NCI-H1105 treated with DMSO at 0.1 percent for 48 hours (cell line): ENCODE measurements around the gene TF.

ENCODE experiments used
- DNase-seq: peaks from one replicate; lab custom pipeline; 2025; lab: John Stamatoyannopoulos, UW

The TF gene

DNA sequence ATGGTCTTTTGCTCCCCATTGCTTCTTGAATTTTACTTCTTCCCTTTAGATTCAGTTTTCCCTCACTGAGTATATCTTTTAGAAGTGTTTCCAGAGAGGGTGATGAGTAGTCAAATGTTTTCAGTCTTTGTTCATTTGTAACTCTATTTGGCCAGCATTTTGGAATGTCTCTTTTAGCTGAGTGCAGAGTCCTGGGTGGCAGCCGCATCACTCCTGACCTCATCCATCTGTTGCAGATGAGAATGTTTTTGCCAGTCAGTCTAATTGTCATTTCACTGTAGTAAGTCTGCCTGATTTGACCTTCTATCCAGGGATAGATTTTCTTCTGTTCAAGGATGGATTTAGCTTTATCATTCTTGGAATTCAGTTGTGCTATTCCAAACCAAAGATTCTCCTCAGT lies 66.7 kb downstream of the TF start:
- no peak for DNase-seq

DNA sequence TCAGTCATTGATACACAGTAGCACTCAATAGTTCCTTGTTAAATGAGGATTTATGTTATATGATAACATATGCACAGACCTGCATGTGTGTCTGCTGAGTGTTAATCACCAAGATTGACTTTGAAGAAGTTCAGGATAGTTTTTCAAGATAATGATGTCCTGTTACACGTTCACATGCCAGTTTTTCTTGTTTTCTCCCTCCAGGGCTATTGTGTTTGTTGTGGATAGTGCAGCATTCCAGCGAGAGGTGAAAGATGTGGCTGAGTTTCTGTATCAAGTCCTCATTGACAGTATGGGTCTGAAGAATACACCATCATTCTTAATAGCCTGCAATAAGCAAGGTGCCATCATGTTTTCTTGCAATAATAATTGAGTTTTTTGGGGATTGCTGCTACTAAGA lies 69.2 kb downstream of the TF start:
- DNase-seq, result no peak

DNA sequence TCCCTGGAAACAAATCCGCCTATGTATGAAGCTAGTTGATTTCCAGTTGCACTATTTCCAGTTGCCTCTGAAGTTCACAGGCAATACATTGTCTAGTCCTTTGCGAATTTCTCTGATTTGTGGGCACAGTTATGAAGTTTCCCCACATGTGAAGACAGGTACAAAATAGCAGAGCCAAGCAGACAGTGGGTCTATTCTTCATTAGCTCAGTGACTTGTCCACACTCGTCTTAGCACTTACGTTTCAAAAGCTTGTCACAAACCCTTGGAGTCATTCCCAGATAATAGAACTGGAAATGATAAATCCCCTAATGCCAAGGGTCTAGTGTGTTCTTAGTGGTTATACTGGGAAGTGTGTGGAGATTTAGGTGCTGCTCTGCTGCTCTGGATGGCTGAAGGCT lies 73.9 kb downstream of the TF start:
- no peak for DNase-seq

DNA sequence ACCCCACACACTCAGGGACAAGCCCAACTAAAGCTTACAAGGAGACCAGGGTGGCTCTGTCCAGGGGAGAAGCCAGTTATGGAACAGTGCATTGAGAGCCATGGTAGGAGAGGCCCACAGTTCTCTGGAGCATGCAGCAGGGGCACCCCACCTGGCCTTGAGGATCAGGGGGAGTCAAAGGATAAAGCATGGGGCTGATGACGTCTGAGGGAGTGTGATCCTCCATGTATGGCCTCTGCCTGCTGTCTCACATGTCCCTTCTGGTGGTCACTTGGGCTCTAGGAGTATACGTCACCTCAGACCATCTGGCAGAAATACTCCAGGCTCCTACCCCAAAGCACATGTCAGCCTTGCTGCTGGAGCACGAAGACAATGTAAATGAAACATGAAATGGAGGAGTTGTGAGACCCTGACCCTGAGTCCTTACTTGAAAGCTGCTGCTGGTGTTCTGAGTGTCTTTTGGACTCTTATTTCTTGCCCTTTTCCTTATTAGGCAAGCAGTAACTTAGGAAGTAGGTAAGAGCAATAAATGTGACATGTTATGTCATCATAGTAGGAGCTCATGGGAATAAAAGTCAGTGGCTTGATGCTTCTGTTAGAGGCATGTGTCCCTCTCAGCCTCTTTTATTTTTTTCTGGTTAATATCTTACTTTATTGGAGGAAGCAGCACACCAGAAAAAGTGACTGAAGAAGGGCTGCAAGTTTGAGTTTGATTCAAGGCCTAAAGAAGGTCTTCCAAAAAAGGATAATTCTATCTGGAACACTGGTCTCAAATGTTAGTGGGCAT lies 74.9 kb downstream of the TF start:
- no peak for DNase-seq

DNA sequence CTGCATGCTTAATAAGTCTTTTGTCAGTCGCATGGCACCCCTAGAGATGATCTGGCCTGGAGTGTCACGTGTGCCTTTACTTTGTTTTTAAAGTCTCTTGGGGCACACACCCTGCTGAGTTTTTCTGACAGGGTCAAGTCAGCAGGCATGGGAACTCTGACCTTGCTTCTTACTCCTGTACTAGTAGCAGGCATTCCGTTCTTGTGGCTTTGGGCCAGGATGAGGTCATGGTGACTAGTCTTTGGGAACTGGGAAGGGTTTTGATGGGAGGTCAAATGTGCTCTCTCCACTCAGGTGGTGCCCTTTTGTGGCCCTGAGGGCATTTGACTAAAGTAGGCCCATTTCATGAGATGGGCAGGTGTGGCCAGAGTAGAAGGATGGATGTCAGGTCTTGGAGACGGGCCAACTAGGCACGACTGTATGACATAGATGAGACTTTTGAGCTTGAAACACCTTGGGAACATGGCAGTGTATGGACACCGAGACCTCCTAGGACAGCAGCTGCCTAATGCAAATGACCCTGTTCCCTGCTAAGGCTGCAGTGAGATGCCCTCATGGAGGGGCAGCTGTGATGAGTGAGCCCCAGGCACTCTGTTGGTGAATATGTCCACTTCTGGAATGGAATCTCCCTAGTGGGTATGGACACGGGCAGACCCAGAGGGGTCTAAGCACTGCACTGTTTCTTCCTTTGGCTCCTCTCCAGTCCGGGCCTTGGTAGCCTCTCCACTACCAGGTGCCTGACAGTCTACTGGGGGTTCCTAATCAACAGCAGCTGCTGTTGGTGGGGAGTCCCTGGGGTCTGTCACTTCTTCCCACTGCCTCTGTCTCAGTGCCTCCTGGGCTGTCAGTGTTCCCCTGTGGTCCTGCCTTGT lies 75.8 kb downstream of the TF start:
- DNase-seq, result no peak

DNA sequence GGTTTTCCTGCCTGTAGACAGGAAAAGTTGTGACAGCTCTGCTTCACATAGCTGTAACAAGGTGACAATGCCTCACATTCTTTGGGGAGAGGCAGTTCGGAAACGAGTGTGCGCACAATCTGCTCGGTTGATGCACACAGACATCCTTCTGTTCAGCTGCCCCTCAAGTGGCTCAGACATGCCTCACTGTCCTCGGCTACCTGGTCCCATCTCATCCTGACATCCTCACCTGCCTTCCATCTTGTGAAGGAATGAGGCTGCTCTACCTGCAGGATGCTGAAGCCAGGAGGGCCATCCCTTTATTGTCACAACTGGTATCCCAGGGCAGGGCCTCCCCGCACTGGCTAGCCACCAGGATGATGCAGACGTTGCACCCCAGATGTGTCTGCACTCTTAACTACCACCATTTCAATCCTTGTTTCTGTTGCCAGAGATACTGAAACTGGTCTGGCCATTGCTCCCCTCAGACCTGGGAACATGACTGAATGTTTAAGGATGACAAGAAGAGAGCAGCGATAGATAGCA lies 78.8 kb downstream of the TF start:
- no peak for DNase-seq

DNA sequence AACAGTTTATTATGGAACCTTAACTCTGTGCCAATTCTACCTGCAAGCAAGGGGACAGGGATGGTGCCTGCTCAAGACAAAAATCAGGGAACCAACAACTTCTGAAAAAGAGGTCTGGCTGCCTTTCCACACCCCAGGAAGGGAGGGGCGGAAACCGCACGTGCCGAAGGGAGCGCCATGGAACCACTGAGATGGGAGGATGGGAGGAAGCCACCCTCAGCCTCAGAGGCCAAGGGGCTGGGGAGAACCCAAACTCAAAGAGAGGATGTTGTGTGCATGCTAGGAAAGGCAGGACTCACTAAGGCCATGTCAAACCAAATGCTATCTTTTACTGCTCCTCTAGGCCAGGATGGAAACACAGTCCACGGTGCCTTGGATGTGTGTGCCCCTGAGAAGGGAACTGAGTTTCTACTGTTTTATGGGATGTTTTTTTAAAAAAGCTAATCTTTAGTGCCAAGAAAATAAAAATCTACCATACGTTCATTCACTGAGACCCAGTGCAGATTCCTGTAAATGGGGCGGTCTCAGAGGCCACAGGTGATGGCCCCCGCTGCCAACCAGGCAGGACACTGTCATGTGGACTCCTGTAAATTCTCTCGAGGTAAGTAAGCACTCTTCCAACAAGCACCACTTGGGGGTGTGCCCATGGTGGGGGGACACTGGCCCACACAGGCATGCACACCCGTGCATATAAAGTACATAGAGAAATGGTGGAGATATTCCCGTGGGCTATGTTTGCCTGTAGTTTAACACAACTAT lies 80.0 kb downstream of the TF start:
- no peak for DNase-seq

DNA sequence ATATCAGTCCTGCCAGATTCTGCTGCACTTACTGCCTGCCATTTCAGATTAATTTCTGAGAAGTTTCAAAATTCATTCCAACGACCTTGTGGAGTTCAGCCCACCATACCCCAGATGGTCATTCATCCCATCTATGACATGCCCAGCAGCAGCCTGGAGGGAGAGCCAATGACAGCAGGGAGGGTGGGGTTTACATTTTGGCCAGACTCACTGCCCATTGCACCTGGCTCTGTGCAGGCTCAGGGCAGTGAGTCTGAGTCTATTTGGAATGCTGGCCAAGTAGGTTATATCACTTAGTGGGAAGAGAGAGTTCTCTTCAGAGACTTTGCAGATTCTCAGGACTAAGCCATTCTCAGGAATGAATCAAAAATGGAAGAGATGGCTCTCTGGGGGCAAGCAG lies 80.9 kb downstream of the TF start:
- no peak for DNase-seq

DNA sequence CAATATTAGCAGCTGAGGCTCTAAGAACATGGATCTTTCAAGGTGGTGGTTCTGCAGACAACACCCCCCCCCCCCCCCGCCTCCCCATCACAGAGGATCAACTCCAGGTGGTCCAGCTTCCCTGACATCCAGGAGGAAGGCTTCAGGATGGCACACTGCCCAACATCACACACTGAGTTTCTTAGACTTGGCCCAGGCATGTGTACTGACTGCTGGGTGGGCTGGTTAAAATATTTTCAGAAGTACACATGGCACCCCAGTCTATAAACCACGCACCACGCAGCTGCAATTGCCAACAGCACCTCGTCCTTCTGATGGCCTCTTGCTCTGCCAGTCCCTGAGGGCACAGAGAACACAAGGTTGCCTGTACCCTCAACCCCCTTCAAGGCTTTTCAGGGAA lies 81.5 kb downstream of the TF start:
- DNase-seq, result no peak

DNA sequence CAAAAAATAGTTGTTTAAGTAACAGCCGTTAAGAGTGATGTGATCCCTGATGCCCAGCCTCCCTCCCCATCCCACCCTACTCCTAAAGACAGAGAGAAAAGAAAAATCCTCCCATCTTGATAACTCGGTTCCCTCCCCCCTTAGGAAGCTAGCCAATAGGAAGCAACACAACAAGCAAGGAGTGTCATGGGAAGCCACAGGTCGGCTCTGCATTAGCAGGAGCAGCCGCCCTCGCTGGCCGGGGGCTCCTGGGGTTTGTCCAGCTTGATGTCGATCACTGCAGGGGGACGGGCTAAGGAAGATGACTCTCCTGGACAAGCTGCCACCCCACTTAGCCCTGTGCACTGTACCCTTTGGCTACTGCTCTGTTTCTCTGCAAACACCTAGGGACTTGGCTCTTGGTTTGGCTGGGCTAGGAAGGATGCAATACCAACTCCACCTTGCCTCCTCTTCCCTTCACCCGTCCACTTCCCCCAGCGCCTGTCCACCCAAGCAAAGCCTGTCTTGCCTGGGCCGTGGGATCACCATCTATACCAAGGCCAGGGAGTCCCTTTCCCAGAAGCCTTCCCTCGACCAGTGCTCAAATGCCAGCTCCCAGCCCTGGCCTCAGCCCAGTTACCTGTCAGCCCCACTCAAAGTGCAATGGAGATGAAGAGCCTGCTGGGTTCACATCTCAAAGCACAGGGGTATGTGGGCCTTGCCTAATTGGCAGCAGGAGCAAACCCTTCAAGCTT lies 82.5 kb downstream of the TF start:
- no peak for DNase-seq

DNA sequence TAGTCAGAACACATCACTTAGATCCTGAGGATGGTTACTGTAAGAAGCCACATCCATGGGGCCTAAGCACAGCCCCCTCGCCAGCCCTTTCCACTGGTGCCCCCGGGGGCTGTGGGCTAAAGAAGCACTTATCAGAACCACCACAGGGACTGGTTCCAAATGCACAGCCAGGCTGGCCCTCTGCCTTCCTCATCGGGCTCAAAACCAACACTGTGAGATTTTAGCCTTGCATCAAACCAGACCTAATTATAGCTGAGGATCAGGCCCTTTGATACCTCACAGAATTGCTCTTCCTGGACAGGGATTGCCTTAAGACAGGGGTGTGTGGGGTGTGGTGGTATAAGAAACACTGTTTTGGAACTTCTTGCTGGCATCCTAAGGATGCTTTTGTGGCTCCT lies 83.1 kb downstream of the TF start:
- no peak for DNase-seq

DNA sequence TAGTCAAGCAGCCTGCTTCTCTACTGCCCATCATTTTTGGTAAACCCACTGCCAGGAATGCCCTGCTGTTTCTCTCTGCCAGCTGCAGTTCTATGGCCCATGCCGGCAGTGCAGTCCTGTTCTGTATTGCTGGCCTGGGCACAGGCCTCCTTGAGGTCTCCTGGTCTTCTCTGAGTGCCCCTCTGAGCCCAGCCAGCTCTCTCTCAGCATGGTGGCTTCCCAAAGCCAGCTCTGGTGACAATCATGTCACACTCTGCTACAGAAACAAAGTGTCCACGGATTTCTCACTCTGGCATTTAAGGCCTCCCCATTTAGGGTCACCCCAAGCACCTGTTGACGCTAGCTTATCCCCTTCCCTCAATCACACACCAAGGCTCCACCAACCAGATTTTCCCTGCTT lies 83.9 kb downstream of the TF start:
- DNase-seq, result no peak

DNA sequence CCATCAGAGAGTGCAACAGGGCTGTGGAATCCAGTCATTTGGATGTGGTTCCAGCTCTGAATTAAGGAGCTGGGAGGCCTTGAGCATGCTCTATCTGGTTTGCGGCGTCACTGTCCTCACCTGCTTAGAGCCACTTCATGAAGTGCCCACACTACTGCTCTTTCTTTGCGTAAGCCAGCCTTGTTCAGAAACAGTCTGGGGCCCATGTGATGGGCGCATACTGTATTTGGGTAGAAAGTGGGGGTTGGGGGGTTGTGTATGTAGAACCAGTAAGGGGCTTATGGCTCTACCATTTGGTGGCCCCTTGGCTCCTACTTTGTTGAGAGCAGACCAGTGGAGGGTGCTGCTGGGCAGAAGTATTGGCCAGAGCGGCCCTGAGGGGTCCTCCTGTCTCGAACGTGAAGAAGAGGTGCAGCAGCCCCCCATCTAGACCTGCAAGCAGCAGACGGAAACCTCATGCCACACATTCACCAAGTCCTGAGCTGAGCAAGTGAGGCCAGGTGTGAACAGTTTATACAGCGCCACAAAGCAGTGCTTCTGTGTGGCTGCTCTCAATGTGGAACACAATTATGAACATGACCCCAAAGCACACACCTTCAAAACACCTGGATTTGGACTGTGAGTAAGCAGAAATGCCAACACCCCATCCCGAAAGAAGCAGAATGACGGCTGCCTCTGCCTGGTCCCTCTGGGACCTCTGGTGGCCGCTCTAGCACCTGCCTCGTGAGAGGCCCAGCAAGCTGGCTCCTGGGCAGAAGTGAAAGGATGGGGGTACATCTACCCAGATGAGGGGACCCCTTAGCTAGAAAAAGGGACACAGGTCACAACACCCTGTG lies 86.0 kb downstream of the TF start:
- DNase-seq, result no peak

DNA sequence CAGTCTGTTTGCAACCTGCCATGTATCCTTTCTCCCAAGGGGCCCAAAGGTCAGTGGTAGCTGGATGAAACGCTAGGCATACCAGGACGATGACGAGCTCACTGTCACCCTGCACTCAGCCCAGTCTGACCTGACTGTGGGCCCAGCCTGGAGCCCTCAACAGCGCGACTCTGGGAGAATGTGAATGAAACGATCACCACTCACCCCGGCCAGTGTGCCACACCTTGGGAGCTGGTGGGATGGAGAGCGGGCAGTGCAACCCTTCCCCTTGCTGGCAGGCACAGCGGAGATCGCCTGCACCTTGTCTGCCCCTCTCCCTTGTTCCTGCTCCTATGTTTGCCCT lies 86.6 kb downstream of the TF start:
- DNase-seq, result no peak

DNA sequence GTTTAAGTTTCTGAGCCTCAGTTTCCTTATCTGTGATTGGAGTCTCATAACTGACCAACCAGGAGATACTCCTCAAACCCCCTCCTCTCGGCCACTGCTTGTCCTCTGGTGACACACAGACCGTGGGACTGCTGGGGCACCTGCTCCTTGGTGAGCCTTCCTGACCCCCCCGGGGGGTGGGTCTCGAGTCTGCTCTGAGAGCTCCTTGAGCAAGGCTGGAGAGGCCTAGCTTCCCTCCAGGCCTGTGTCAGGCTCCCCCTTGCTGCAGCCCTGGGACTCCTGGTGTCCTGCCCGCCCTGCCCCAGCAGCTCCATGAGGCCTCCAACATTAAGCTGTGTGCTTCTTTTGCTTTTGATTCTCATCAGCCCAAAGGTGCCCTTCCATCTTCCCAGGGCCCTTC lies 87.1 kb downstream of the TF start:
- DNase-seq, result no peak

DNA sequence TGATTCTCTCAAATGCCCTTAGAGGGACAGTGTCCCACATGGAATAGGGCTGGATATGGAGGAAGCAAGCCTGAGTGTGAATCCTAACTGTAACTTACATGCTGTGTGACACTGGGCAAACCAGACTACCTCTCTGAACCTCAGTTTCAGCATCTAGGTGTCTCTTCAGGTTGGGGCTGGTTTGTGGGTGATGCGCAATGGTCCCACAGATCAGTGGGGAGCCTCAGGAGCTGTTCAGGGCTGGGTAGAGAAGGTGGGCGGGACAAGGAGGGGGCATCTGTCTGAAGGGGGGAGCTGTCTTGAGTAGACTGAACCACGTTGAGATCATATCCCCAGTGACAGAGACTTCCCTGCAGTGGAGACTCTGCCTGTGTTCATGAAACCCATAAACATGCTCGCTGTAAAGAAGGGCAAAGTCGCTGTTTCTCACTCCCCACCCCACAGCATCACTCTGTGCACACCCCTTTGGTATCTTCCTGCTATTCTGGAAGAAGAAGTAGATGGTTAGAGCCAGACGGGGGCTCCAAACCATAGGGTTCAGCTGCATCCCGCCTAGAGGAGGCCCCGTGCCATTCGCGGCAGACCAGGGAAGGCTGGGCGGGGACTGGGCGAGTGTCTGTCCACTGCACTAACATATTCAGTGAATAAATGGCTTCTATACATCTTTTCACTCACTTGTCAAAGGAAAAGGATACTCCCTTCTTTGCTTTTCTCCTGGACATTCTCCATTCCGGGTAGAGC lies 87.9 kb downstream of the TF start:
- no peak for DNase-seq

DNA sequence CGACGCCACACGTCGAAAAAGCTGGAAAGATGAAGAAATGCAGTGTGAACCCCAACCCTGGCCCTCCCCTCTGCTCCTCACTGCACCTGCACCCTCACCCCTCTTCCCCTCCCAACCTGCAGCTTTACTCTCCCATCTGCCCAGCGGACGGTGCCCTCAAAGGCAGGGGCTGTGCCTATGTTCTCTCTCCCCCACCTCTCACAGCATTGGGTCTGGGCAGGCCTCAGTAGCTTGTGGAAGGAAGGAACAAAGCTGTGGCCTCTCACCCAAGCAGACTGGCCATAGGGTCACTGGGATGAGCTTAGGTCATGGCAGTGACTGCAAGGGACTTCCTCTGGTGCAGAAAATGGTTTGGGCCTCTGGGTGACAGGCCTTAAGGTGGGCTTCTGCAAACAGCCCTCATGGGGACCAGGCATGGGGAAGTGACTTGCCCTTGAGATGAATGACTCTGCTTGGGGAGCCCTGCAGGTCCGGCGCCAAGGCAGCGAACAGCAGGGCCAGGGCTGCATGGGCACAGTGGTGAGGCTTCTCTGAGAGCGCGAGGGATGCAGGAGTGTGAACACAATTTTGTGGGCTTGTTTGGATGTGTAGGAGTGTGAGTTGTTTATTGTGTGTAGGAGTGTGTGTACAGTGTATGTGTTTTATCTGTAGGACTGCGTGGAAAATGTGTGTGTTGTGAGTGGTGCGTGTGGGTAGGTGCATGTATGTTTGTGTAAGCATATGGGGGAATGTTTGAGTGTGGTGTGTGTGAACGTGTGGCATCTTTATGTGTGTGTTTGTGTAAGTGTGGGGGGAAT lies 88.6 kb downstream of the TF start:
- no peak for DNase-seq

DNA sequence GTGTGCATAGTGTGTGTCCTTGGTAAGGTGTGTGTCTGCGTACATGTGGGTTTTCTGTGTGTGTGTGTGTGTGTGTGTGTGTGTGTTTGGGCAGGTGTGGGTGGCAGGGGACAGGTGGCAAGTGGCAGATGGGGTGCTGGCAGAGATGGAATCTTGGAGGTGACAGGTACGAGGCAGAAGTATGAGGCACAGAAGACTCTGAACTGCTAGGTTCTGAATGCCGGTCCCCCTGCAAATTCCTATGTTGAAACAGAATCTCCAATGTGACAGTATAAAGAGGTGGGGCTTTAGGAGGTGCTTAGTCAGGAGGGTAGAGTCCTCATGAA lies 89.2 kb downstream of the TF start:
- DNase-seq, result no peak

DNA sequence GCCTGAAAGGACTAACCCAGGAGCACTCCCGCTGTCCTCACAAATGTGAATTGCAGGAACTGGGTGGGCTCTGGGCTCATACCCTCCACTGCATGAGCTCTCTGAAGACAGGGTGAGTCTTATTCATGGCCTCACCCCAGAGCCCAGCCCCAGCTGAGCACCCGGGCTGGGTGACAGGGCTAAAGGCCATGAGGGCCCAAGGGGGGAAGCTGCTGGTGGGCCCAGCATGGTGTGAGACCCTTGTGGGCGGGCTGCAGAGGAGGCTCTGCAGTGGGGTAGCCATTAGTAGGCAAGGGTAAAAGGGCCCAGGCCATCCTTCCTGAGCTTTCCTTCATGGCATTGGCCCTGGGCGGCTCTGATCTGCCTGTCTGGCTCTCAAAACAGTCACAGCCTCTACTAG lies 89.8 kb downstream of the TF start:
- no peak for DNase-seq
